Progenitor cell of endocrine pancreas (in vitro differentiated cells): ENCODE results near the gene STK40. TPM values are rescaled to one million over a fixed set of nuclear protein-coding genes. Genes with fewer than 3 reads are reported as not detected.

Experiments
- DNase-seq: peaks from one replicate; pipeline ENCODE4 v3.0.0; 2021; ENCODE audit warnings: low spot score; ENCODE audit not compliant: unreplicated experiment
- H3K27ac Mint-ChIP-seq: 2 replicates; pipeline ENCODE4 v1.8.0; 2021; ENCODE audit warnings: mild to moderate bottlenecking, moderate library complexity, mixed read lengths
- H3K27me3 Mint-ChIP-seq: 2 replicates; pipeline ENCODE4 v1.8.0; 2021; ENCODE audit warnings: mixed read lengths
- H3K36me3 Mint-ChIP-seq: 2 replicates; pipeline ENCODE4 v1.8.0; 2022; ENCODE audit warnings: mixed read lengths; ENCODE audit not compliant: insufficient read depth
- H3K4me1 Mint-ChIP-seq: 2 replicates; pipeline ENCODE4 v1.8.0; 2021; ENCODE audit warnings: low read depth, mixed read lengths
- H3K4me3 Mint-ChIP-seq: 2 replicates; pipeline ENCODE4 v1.8.0; 2021; ENCODE audit warnings: low read depth, mild to moderate bottlenecking, moderate library complexity, mixed read lengths
- H3K9me3 Mint-ChIP-seq: 2 replicates; pipeline ENCODE4 v1.8.0; 2021; ENCODE audit warnings: low read depth, mixed read lengths
- total RNA-seq: library from RNA; stranded (reverse); gene quantifications from 2 replicates; pipeline ENCODE4 v1.2.1, GENCODE V29; 2021
- TF ChIP-seq, protein P1 (sequence below): fragments of 200-600 bp; sonication (generic); IDR thresholded peaks from one replicate; pipeline ENCODE4 v1.5.0; 2021; ENCODE audit warnings: antibody characterized with exemption, mild to moderate bottlenecking; ENCODE audit not compliant: unreplicated experiment

Gene STK40
- total RNA-seq, 1 donor from 2014 or later = 34.6 TPM

DNA sequence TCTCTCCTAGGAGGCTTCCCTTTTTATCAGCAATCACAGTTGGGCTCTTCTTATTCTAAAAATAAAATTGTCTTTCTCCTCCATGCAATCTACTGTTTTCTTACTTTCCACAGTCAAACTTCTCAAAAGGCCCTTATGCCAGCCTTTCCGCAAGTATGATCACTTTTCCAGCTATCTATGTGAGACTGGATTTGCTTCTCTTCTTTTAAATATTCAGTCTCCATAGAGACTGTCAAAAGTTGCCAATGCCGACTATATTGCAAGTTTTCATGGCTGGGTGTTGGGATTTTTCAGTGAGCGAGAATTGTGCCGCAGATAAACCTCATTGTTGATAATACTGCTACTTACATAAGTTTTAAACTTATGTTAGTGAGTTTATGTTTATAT is 16.8 kb upstream of the STK40 start:
- H3K27ac Mint-ChIP-seq = peak overlapping the region; percentile 20
- H3K4me1 Mint-ChIP-seq = peaks cover 13% of the 10 kb centered on the region
- peaks cover 1% of the 10 kb centered on the region for H3K36me3 Mint-ChIP-seq
- H3K9me3 Mint-ChIP-seq = no peaks in the 10 kb centered on the region
- TF ChIP-seq, protein P1, sequence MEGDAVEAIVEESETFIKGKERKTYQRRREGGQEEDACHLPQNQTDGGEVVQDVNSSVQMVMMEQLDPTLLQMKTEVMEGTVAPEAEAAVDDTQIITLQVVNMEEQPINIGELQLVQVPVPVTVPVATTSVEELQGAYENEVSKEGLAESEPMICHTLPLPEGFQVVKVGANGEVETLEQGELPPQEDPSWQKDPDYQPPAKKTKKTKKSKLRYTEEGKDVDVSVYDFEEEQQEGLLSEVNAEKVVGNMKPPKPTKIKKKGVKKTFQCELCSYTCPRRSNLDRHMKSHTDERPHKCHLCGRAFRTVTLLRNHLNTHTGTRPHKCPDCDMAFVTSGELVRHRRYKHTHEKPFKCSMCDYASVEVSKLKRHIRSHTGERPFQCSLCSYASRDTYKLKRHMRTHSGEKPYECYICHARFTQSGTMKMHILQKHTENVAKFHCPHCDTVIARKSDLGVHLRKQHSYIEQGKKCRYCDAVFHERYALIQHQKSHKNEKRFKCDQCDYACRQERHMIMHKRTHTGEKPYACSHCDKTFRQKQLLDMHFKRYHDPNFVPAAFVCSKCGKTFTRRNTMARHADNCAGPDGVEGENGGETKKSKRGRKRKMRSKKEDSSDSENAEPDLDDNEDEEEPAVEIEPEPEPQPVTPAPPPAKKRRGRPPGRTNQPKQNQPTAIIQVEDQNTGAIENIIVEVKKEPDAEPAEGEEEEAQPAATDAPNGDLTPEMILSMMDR = no peak
- peak overlapping the region; percentile 25 for H3K4me3 Mint-ChIP-seq
- DNase-seq = no peak
- no peaks in the 10 kb centered on the region for H3K27me3 Mint-ChIP-seq

DNA sequence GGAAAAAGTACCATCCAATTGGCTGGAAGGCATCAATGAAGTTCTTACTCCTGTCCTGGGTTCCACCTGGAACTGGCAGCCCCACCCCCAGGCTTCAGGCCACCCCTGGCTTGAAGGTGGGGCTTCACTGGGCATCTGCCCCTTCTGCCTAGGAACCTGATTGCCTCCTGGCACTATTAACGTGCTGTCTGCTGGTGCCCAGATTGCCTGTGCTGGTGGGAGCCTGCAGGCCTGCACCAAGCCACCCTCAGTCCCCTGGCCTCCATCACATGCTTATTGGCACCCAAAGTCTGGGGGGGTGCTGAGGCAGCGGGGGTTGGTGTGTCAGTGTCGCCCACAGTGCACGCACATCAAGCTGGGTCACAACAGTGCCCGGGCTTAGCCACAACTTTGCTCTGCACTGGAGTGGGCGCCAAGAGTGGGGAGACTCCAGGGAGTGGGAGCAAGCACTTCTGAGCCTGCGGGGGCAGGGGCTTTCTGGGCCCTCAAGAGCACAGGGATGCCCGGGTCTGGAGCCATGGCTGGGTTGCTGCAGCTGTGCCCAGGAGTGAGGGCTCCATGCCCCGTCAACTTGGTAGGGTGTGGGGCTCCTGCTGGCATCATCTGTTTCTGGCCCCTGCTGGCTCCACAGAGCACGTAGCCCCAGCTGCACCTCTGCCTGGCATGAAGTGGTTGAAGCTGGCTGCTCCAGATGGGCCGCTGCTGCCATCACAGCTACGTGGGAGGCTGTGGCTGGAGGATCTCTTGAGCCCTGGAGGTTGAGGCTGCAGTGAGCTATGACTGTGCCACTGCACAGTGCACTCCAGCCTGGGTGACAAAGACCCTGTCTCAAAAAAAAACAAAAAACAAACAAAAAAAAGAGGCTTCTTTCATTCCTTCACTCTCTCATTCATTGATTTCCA is 16.1 kb upstream of the STK40 start:
- Mint-ChIP-seq H3K36me3 (no peaks in the 10 kb centered on the region), H3K27ac (peak overlapping the region; percentile 98), H3K4me1 (peaks cover 16% of the 10 kb centered on the region), H3K27me3 (no peaks in the 10 kb centered on the region), H3K4me3 (peak overlapping the region; percentile 84), H3K9me3 (no peaks in the 10 kb centered on the region)
- DNase-seq = no peak
- TF ChIP-seq, protein P1 = no peak

DNA sequence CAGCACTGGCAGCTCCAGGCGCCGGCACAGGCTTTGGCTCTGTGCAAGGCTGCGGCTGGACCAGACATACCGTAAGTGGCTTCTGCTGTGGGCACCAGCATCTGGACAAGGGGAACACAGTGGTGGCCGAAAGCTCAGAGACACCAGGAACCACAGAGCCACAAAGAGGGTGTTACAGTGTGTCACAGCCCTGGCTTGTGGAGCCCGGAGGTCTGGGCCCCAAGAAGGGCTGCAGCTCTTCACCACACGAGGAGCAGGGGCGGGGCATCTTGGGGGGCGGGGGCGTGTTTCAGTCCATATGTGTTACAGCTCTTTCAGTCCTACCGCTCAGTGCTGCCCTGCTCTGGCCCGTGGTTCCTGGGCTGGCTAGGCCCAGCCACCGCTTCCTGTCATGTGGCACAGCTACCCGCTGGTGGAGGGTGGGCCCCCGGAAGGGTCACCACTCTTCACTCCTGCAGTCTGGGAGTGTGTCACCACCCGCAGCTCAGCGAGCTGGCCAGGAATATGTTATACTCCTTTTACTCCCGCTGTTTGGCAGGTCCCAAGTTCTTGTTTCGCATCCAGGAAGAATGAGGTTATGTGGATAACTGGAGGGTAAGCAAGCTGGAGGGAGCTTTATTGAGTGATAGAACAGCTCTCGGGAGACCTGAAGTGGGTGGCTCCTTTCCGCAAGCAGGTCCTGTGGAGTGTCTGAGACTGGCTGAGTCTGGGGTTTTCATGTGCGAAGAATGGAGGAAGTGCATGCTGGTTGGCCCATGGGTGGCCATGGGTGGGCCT is 15.3 kb upstream of the STK40 start:
- TF ChIP-seq, protein P1 = no peak
- H3K27ac Mint-ChIP-seq = peak overlapping the region; percentile 98
- no peaks in the 10 kb centered on the region for H3K27me3 Mint-ChIP-seq
- no peaks in the 10 kb centered on the region for H3K36me3 Mint-ChIP-seq
- H3K9me3 Mint-ChIP-seq = no peaks in the 10 kb centered on the region
- H3K4me3 Mint-ChIP-seq = peak overlapping the region; percentile 84
- peak; percentile 68 for DNase-seq
- H3K4me1 Mint-ChIP-seq = peaks cover 19% of the 10 kb centered on the region

DNA sequence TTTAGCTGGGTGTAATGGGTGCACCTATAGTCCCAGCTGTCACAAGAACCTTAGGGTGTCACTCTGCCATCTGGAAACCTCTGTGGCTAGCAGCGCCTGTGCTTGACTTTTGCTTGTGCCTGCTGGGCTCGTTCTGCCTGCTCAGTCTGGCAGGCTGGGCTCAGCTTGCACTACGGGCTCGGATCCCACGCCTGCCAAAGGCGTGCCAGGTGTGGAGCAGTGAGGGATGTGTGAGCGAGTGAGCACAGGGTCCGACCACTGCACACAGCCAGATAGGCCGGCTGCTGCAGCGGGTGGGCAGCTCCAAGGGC is 14.7 kb upstream of the STK40 start:
- peak overlapping the region; percentile 84 for H3K4me3 Mint-ChIP-seq
- TF ChIP-seq, protein P1 = no peak
- H3K4me1 Mint-ChIP-seq = peaks cover 19% of the 10 kb centered on the region
- H3K9me3 Mint-ChIP-seq = no peaks in the 10 kb centered on the region
- H3K36me3 Mint-ChIP-seq = no peaks in the 10 kb centered on the region
- no peaks in the 10 kb centered on the region for H3K27me3 Mint-ChIP-seq
- H3K27ac Mint-ChIP-seq = peak overlapping the region; percentile 98
- no peak for DNase-seq

DNA sequence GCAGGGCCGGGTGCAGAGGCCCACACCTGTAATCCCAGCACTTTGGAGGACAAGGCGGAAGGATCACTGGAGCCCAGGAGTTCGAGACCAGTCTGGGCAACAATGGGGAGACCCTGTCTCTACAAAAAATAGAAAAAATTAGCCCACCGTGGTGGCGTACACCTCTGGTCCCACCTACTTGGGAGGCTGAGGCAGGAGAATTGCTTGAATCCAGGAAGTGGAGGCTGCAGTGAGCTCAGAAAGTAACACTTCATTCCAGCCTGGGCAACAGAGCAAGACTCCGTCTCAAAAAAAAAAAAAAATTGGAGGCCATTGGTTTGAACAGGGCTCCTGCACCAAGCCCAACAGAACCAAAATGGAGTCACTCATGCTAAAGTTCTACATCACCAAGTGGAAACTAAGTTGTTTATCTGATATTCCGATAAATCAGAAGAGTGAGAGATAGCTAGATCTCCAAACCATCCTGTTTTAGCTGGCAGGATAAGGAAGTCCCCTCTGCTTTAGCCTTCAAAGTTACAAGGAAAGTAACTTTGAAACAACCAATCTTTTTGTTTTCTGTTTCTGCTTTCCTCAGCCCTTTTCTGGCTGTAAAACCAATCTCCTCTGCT is 12.8 kb upstream of the STK40 start:
- DNase-seq = no peak
- Mint-ChIP-seq H3K36me3 (no peaks in the 10 kb centered on the region), H3K4me1 (peaks cover 20% of the 10 kb centered on the region), H3K27ac (peak overlapping the region; percentile 96), H3K27me3 (no peaks in the 10 kb centered on the region), H3K9me3 (no peaks in the 10 kb centered on the region), H3K4me3 (peak overlapping the region; percentile 88)
- TF ChIP-seq, protein P1 = no peak
